ENCODE measurements around the gene RNF150. TPM values are rescaled to one million over a fixed set of nuclear protein-coding genes. Genes with fewer than 3 reads are reported as not detected.

RNF150 gene
- total and polyA plus RNA-seq, 2 of the 4 experiments (the other 2 are of a cell fraction): 6.2 to 18.1 TPM

DNA sequence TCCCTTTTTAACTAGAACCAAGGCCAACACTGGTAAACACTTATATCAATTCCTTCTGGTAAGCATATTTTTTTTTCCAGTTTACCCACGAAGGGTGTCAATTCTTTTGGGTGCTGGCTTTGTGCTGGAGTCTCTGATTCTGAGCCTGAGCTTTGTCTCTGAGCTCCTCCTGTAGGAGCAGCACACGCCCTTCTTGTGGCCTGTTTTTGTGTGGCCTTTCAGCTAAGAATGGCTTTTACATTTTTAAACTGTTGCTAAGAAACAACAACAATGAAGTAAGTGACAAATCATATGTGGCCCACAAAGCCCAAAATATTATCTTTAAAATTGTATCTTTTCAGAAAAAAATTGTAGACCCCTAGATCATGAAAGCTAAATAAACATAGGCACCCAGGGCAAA lies 279.1 kb downstream of the RNF150 start:
- Histone ChIP-seq H3K9me3 (ENCODE audit: control insufficient read depth, insufficient read depth, low read length) (no peaks in the 10 kb centered on the region), H3K27me3 (ENCODE audit: control insufficient read depth, insufficient read depth, low read length) (peaks cover 5% of the 10 kb centered on the region; the same call in 1 of the 2 replicates), H2AFZ (replicated peaks; ENCODE audit: low read length, poor library complexity) (no peak overlapping the region), H3K14ac (replicated peaks; ENCODE audit: low read depth, low read length) (no peak overlapping the region), H2BK15ac (ENCODE audit: low read depth, low read length) (no peak overlapping the region), H2AK5ac (ENCODE audit: low read depth, low read length) (no peak overlapping the region), H3K4me3 (ENCODE audit: insufficient read depth, low read depth, low read length) (no peak overlapping the region), H3K56ac (ENCODE audit: extremely low read depth, insufficient read depth, low read length) (no peak overlapping the region), H4K8ac (ENCODE audit: low read depth in 2 of 2, low read length in 2 of 2) (no peak overlapping the region), H4K20me1 (ENCODE audit: insufficient read depth, low read length) (no peaks in the 10 kb centered on the region), H2AK9ac (replicated peaks; ENCODE audit: low read depth, low read length, poor library complexity) (no peak overlapping the region), H3K9ac (ENCODE audit: low read depth, low read length) (no peak overlapping the region), H3K27ac (ENCODE audit: insufficient read depth, low read length) (no peak overlapping the region), H3K79me1 (ENCODE audit: low read depth in 1 of 2, low read length in 2 of 2) (no peaks in the 10 kb centered on the region), H3K4me2 (ENCODE audit: low read depth, low read length) (no peak overlapping the region), H2BK5ac (ENCODE audit: low read depth, low read length, poor library complexity, severe bottlenecking) (no peak overlapping the region), H2BK20ac (ENCODE audit: low read depth, low read length) (no peak overlapping the region), H3K4me1 (ENCODE audit: control insufficient read depth, insufficient read depth, low read length) (peaks cover 2% of the 10 kb centered on the region; the same call in 1 of the 2 replicates), H3K4ac (ENCODE audit: low read depth, low read length) (no peak overlapping the region), H3K9me1 (ENCODE audit: insufficient read depth, low read length) (no peaks in the 10 kb centered on the region), H3K36me3 (ENCODE audit: control insufficient read depth, insufficient read depth, low read length) (no peaks in the 10 kb centered on the region), H3K23ac (ENCODE audit: low read depth, low read length) (no peak overlapping the region), H3K18ac (ENCODE audit: low read depth, low read length) (no peak overlapping the region), H2BK120ac (ENCODE audit: low read depth, low read length) (no peak overlapping the region), H4K5ac (ENCODE audit: low read depth, low read length) (no peak overlapping the region), H4K91ac (ENCODE audit: insufficient read depth, low read depth, low read length) (no peak overlapping the region)
- WGBS, 2 experiments (ENCODE audit: extremely low coverage in 2 of 2, insufficient read length in 1 of 2): no CpG with 5 or more reads among the region's 2 CpGs
- TF ChIP-seq SMC3 (IDR thresholded peaks at IDR 0.05; ENCODE audit: low read depth, low read length) (no peak), CHD1 (IDR thresholded peaks at IDR 0.05; ENCODE audit: low read depth, low read length) (no peak), NFE2L2 (IDR thresholded peaks at IDR 0.05; ENCODE audit: low read depth, low read length) (no peak), POLR2A (IDR thresholded peaks at IDR 0.05; ENCODE audit: low read depth, low read length) (no peak), MAFK (IDR thresholded peaks at IDR 0.05; ENCODE audit: low read depth, low read length) (no peak), MXI1 (IDR thresholded peaks at IDR 0.05; ENCODE audit: borderline replicate concordance, low read depth, low read length) (no peak), FOS (IDR thresholded peaks at IDR 0.05; ENCODE audit: low read depth, low read length) (no peak), MAZ (IDR thresholded peaks at IDR 0.05; ENCODE audit: borderline replicate concordance, low read depth, low read length) (no peak), RCOR1 (IDR thresholded peaks at IDR 0.05; ENCODE audit: insufficient replicate concordance, low read length) (no peak), RFX5 (IDR thresholded peaks at IDR 0.05; ENCODE audit: low read depth, low read length) (no peak), RAD21 (IDR thresholded peaks at IDR 0.05; ENCODE audit: low read length) (no peak), BHLHE40 (IDR thresholded peaks at IDR 0.05; ENCODE audit: low read depth, low read length) (no peak), CEBPB (IDR thresholded peaks at IDR 0.05; ENCODE audit: low read depth, low read length) (no peak)
- TF ChIP-seq, protein P1, sequence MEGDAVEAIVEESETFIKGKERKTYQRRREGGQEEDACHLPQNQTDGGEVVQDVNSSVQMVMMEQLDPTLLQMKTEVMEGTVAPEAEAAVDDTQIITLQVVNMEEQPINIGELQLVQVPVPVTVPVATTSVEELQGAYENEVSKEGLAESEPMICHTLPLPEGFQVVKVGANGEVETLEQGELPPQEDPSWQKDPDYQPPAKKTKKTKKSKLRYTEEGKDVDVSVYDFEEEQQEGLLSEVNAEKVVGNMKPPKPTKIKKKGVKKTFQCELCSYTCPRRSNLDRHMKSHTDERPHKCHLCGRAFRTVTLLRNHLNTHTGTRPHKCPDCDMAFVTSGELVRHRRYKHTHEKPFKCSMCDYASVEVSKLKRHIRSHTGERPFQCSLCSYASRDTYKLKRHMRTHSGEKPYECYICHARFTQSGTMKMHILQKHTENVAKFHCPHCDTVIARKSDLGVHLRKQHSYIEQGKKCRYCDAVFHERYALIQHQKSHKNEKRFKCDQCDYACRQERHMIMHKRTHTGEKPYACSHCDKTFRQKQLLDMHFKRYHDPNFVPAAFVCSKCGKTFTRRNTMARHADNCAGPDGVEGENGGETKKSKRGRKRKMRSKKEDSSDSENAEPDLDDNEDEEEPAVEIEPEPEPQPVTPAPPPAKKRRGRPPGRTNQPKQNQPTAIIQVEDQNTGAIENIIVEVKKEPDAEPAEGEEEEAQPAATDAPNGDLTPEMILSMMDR (conservative IDR thresholded peaks at IDR 0.05; ENCODE audit: low read depth, low read length): no peak
- TF ChIP-seq, protein P2, sequence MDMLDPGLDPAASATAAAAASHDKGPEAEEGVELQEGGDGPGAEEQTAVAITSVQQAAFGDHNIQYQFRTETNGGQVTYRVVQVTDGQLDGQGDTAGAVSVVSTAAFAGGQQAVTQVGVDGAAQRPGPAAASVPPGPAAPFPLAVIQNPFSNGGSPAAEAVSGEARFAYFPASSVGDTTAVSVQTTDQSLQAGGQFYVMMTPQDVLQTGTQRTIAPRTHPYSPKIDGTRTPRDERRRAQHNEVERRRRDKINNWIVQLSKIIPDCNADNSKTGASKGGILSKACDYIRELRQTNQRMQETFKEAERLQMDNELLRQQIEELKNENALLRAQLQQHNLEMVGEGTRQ (IDR thresholded peaks at IDR 0.05; ENCODE audit: low read depth, low read length): no peak
- TF ChIP-seq, protein P3, sequence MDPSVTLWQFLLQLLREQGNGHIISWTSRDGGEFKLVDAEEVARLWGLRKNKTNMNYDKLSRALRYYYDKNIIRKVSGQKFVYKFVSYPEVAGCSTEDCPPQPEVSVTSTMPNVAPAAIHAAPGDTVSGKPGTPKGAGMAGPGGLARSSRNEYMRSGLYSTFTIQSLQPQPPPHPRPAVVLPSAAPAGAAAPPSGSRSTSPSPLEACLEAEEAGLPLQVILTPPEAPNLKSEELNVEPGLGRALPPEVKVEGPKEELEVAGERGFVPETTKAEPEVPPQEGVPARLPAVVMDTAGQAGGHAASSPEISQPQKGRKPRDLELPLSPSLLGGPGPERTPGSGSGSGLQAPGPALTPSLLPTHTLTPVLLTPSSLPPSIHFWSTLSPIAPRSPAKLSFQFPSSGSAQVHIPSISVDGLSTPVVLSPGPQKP (IDR thresholded peaks at IDR 0.05; ENCODE audit: borderline replicate concordance, low read depth, low read length): no peak
- intact Hi-C loops (cut with micrococcal nuclease): loop anchor here (5.0 kb wide), 3 partner anchors 97 to 1197 kb away; partner anchors contain the start of genes MAML3 and TBC1D9
- BruUV-seq (replicated peaks): no TSS peak
- dilution Hi-C loops (cut with HindIII; ENCODE audit: low sequenced_read_pairs, unreplicated experiment): no loop called here
- POLR2A ChIA-PET (ENCODE audit: unreplicated experiment): no interaction called here
- CTCF ChIA-PET: no interaction called here
- in situ Hi-C loops (cut with MboI; ENCODE audit: low sequenced_read_pairs): loop anchor here (10.0 to 25.0 kb wide), 2 partner anchors 239 to 842 kb away; no protein-coding TSS in a partner anchor
- ATAC-seq (ENCODE audit: low read depth) (no peak), DNase-seq (no peak)
